Testis (tissue), 3 donors: ENCODE measurements around the gene GPN3. TPM values are rescaled to one million over a fixed set of nuclear protein-coding genes. Genes with fewer than 3 reads are reported as not detected.
"Not testable (repeated sequence)": the region's sequence is repeated elsewhere in the genome, so short reads cannot be mapped to it uniquely, and the experiment has no call there.

ENCODE experiments used
- DNase-seq: peaks from one replicate; pipeline ENCODE4 v3.0.0-alpha.2; 2019
- H3K27ac ChIP-seq, 2 donors: fragments of 200-600 bp; sonication (generic); one replicate each; pipeline ENCODE4 v1.5.1; 2019
- H3K27me3 ChIP-seq: fragments of 200-600 bp; sonication (generic); one replicate; pipeline ENCODE4 v1.5.1; 2019
- H3K36me3 ChIP-seq: fragments of 200-600 bp; sonication (generic); one replicate; pipeline ENCODE4 v1.5.1; 2017; ENCODE audit warnings: low read depth; ENCODE audit errors: missing control alignments
- H3K4me1 ChIP-seq: fragments of 200-600 bp; sonication (generic); one replicate; pipeline ENCODE4 v1.5.1; 2019
- H3K4me3 ChIP-seq, 2 donors: fragments of 200-600 bp; sonication (generic); one replicate each; pipeline ENCODE4 v1.5.1; 2017 to 2019
- H3K9me3 ChIP-seq: fragments of 200-600 bp; sonication (generic); one replicate; pipeline ENCODE4 v1.5.1; 2017
- POLR2A ChIP-seq: fragments of 450-650 bp; IDR thresholded peaks from one replicate; pipeline ENCODE4 v1.6.1; 2017; ENCODE audit warnings: antibody characterized with exemption, mild to moderate bottlenecking, moderate library complexity
- WGBS, 2 donors: methylation state at CpG; one replicate each; pipeline ENCODE4 v1.1.5; 2018; 5-methylcytosine and 5-hydroxymethylcytosine counted together
- intact Hi-C: fragments of 100-400 bp; cut with DNase I; formaldehyde crosslinking; loops from one replicate; pipeline ENCODE4 v1.15.1; 2023; ENCODE audit warnings: low total_unique reads
- polyA plus RNA-seq: library from polyadenylated mRNA; stranded (reverse); fragments of 350-450 nt; fragmentation: Illumina TruSeq; extraction: RNeasy Lipid Tissue Mini Kit (QIAGEN cat#74804); gene quantifications from one replicate; pipeline ENCODE4 v1.2.3, GENCODE V29; 2014; ENCODE audit warnings: low read depth, low replicate concordance; ENCODE audit not compliant: insufficient read depth
- total RNA-seq, 2 donors: library from RNA; depleted of rRNA; stranded (reverse); fragments of >200 nt; gene quantifications; one replicate each; pipeline ENCODE4 v1.2.3, GENCODE V29; 2016
- TF ChIP-seq, protein P1 (sequence below), 3 experiments: fragments of 450-650 bp in 2 of 3; fragments of 200-600 bp in 1 of 3; sonication (generic) in 1 of 3; IDR thresholded peaks; one replicate each; pipeline ENCODE4 v1.5.1; 2016 to 2019; ENCODE audit warnings: antibody characterized with exemption in 3 of 3, mild to moderate bottlenecking in 2 of 3, moderate library complexity in 1 of 3

GPN3 gene
- total and polyA plus RNA-seq, 3 donors from 2014 or later: 41.8 to 92.8 (median 55.5) TPM

- no peak overlapping the region for H3K27ac ChIP-seq
Observed at GRCh38 chr12:110426406-110426805, 41.7 kb downstream of the GPN3 start.

DNA sequence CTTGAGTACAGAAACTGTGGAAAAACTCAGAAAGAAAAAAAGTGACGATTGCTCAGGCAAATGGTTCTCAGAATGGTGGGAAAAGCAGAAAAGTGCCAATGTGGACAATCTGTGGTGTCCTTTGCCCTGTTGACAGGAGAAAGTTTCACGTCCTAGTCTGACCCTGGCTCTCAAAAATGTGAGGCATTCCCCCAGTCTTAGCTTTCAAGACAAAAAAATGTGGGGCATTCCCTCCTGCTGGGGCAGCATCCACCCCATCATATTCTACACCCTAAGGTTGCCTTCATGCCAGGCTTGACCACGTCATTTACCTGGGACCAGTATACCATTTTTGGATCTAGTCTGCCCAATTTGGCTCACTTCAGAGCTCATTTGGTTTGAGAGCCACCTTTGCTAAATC lies 43.8 kb downstream of the GPN3 start:
- Histone ChIP-seq H3K27ac (no peak overlapping the region), H3K4me3 (no peak overlapping the region), H3K36me3 (no peaks in the 10 kb centered on the region), H3K27me3 (no peaks in the 10 kb centered on the region), H3K9me3 (no peaks in the 10 kb centered on the region), H3K4me1 (peaks cover 15% of the 10 kb centered on the region)
- DNase-seq: no peak
- intact Hi-C loops: no loop called here
- no peak for TF ChIP-seq POLR2A
- TF ChIP-seq, protein P1, sequence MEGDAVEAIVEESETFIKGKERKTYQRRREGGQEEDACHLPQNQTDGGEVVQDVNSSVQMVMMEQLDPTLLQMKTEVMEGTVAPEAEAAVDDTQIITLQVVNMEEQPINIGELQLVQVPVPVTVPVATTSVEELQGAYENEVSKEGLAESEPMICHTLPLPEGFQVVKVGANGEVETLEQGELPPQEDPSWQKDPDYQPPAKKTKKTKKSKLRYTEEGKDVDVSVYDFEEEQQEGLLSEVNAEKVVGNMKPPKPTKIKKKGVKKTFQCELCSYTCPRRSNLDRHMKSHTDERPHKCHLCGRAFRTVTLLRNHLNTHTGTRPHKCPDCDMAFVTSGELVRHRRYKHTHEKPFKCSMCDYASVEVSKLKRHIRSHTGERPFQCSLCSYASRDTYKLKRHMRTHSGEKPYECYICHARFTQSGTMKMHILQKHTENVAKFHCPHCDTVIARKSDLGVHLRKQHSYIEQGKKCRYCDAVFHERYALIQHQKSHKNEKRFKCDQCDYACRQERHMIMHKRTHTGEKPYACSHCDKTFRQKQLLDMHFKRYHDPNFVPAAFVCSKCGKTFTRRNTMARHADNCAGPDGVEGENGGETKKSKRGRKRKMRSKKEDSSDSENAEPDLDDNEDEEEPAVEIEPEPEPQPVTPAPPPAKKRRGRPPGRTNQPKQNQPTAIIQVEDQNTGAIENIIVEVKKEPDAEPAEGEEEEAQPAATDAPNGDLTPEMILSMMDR (IDR thresholded peaks at IDR 0.05): no peak
- 82 to 87% methylated on average over 3 of the region's 3 CpGs for WGBS, 2 donors

More at GRCh38 chr12:110426406-110426805, 41.7 kb downstream of the GPN3 start:
- Histone ChIP-seq H3K9me3 (no peaks in the 10 kb centered on the region), H3K36me3 (no peaks in the 10 kb centered on the region), H3K27me3 (no peaks in the 10 kb centered on the region), H3K4me1 (peaks cover 8% of the 10 kb centered on the region), H3K4me3 (no peak overlapping the region)
- DNase-seq: no peak
- TF ChIP-seq, protein P1 (IDR thresholded peaks at IDR 0.05): no peak
- no peak for TF ChIP-seq POLR2A
- intact Hi-C loops: no loop called here
- 50 to 52% methylated on average over 3 of the region's 3 CpGs for WGBS, 2 donors

DNA sequence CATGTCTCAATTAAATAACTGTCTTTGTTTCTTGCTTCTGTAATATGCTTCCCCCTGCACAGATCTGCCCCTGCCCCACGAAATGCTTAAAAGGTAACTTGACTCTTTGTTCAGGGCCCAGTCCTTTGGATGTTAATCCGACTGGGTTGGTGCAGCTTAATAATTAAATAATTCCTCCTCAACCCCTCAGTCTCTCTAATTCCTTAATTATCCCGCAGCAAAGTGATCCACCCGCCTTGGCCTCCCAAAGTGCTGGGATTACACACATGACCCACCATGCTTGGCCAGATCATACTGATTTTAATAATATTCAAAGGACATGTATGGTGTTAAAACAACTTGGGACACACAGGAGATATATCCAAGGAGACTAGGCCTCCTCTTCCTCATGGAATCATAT lies 46.4 kb downstream of the GPN3 start:
- no peaks in the 10 kb centered on the region for H3K9me3 ChIP-seq
- WGBS, 2 donors: 54 to 62% methylated on average over 4 of the region's 4 CpGs
- peak overlapping the region in 1 of 2 donors; percentile 60 for H3K27ac ChIP-seq
- no peak overlapping the region for H3K4me3 ChIP-seq
- DNase-seq: no peak
- peaks cover 15% of the 10 kb centered on the region for H3K4me1 ChIP-seq
- intact Hi-C loops: no loop called here
- no peaks in the 10 kb centered on the region for H3K27me3 ChIP-seq
- no peaks in the 10 kb centered on the region for H3K36me3 ChIP-seq
- TF ChIP-seq POLR2A: no peak
- TF ChIP-seq, protein P1 (IDR thresholded peaks at IDR 0.05): no peak

GRCh38 chr12:110421159-110421661 lies 46.8 kb downstream of the GPN3 start:
- H3K4me3 ChIP-seq: no peak overlapping the region
- no peak for DNase-seq
- H3K36me3 ChIP-seq: no peaks in the 10 kb centered on the region
- intact Hi-C loops: no loop called here
- no peaks in the 10 kb centered on the region for H3K9me3 ChIP-seq
- peaks cover 15% of the 10 kb centered on the region for H3K4me1 ChIP-seq
- WGBS, 2 donors: 34 to 72% methylated on average over 3 of the region's 3 CpGs
- peak overlapping the region in 1 of 2 donors; percentile 60 for H3K27ac ChIP-seq
- no peak for TF ChIP-seq POLR2A
- TF ChIP-seq, protein P1 (IDR thresholded peaks at IDR 0.05): no peak
- no peaks in the 10 kb centered on the region for H3K27me3 ChIP-seq

DNA sequence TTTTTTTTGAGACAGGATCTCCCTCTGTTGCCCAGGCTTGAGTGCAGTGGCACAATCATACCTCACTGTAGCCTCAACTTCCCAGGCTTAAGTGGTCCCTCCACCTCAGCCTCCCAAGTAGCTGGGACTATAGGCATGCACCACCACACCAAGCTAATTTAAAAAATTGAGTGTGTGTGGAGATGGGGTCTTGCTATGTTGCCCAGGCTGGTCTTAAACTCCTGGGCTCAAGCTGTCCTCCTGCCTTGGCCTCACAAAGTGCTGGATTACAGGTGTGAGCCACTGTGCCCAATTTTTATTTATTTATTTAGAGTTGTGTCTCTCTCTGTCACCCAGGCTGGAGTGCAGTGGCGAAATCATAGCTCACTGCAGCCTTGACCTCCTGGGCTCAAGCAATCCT lies 47.4 kb downstream of the GPN3 start:
- H3K9me3 ChIP-seq, DNase-seq, H3K27ac ChIP-seq, H3K36me3 ChIP-seq, H3K27me3 ChIP-seq, H3K4me3 ChIP-seq, intact Hi-C loops: not testable (repeated sequence)
- 58 to 80% methylated on average over 1 of the region's 1 CpG for WGBS, 2 donors
- H3K4me1 ChIP-seq: peaks cover 15% of the 10 kb centered on the region

- H3K4me3 ChIP-seq, H3K36me3 ChIP-seq, intact Hi-C loops, H3K27me3 ChIP-seq, H3K9me3 ChIP-seq, H3K27ac ChIP-seq, DNase-seq: not testable (repeated sequence)
- 81 to 82% methylated on average over 3 of the region's 3 CpGs for WGBS, 2 donors
- H3K4me1 ChIP-seq: peaks cover 13% of the 10 kb centered on the region
Observed at GRCh38 chr12:110417113-110417512, 50.9 kb downstream of the GPN3 start.

DNA sequence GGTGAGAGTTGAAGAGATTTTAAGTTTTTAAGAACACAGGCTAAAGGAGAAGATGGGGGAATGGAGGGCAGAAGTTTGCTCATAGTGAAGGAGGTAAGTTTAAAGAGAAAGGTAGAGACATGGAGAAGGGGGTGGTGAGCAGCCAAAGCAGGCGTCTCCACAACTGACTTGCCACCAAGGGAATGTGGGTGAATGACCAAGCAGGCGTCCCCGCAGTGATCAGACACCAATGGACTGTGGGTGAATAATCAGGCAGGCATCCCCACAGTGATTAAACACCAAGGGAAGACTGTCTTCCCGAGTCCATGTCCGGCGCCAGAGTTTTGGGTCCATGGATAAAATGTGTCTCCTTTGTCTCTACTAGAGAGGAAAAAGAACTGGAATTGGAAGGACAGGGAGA lies 58.0 kb downstream of the GPN3 start:
- H3K4me3 ChIP-seq, H3K27me3 ChIP-seq, DNase-seq, H3K4me1 ChIP-seq, H3K36me3 ChIP-seq, H3K27ac ChIP-seq, H3K9me3 ChIP-seq, intact Hi-C loops: not testable (repeated sequence)
- WGBS, 2 donors: 90 to 92% methylated on average over 6 of the region's 6 CpGs

DNA sequence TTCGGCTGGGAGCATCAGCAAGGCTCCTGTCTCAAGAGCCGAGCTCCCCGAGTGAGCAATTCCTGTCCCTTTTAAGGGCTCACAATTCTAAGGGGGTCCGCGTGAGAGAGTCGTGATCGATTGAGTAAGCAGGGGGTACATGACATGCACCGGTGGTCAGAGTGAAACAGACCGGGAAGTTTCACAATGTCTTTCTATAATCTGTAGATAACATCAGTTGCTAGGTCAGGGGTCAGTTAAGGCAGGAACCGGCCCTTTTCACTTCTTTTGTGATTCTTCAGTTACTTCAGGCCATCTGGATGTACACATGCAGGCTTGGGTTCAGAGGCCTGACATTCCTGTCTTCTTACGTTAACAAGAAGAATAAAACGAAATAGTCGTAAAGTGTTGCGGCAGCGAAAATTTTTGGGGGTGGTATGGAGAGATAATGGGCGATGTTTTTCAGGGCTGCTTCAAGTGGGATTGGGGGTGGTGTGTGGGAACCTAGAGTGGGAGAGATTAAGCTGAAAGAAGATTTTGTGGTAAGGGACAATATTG lies 62.9 kb downstream of the GPN3 start:
- H3K9me3 ChIP-seq, H3K27ac ChIP-seq, DNase-seq, H3K4me3 ChIP-seq, intact Hi-C loops, H3K36me3 ChIP-seq, H3K27me3 ChIP-seq: not testable (repeated sequence)
- peaks cover 10% of the 10 kb centered on the region for H3K4me1 ChIP-seq
- WGBS, 2 donors: 92 to 94% methylated on average over 16 of the region's 16 CpGs
